GM19023 (cell line): ENCODE data around the gene TMEM40.
"Not testable (repeated sequence)": the region's sequence is repeated elsewhere in the genome, so short reads cannot be mapped to it uniquely, and the experiment has no call there.

ENCODE experiments used
- ATAC-seq: cut with Tn5 transposase; IDR thresholded peaks from one replicate; pipeline ENCODE4 v1.9.1; 2021; ENCODE audit warnings: mild to moderate bottlenecking, moderate library complexity; ENCODE audit not compliant: unreplicated experiment

Gene TMEM40

GRCh38 chr3:12722226-12722625 lies 36.8 kb downstream of the TMEM40 start:
- no peak for ATAC-seq

DNA sequence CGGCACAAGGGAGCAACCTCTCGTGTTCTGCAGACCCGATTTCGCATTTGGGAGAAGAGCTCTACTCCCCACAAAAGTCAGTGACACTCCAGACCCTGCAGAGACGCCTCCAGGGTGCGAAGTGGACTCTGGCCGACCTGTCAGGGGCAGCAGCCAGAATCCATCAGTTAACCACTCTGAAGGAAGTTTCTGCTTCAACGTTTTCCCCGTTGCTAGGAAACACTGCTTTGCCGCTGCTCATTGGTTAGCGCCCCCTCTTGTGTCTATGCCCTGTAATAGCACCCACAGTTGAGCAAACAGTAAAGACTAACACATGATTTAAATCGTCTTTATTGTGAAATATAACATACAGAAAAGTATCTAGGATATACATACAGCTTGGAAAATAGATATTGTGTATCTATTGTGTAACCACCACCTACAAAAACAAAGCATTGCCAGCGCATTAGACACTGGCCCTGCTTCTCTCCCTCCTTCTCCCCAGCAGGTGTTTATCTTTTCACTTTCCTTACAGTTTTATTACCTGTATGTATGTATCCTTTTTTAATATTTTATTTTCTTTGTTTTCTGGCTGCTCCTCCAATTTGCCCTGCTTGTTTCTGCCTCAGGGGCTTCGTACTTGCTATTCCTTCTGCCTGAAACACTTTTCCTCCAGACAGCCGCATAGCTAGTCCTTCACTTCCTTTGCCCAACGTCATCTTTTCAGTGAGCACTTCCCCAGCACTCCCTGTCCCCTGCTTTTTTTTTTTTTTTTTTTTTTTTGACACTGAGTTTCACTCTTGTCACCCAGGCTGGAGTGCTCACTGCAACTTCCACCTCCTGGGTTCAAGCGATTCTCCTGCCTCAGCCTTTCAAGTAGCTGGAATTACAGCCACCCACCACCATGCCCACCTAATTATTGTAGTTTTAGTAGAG lies 38.8 kb downstream of the TMEM40 start:
- ATAC-seq, result peak; percentile 93

DNA sequence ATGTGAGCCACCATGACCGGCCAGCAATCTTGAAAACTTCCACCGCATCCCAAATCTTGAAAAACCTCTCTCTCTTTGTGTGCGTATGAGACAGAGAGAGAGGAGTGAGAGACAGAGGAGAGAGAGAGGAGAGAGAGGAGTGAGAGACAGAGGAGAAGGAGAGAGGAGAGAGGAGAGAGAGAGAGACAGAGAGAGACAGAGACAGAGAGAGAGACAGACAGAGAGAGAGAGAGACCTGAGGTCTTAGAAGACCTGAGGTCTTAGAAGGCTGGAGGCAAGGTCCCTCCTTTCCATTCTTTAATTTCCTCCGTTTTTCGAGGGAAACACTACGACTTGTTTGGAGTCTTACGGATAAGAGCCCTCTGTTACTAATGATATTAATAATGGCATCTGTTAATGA lies 39.5 kb downstream of the TMEM40 start:
- no peak for ATAC-seq

DNA sequence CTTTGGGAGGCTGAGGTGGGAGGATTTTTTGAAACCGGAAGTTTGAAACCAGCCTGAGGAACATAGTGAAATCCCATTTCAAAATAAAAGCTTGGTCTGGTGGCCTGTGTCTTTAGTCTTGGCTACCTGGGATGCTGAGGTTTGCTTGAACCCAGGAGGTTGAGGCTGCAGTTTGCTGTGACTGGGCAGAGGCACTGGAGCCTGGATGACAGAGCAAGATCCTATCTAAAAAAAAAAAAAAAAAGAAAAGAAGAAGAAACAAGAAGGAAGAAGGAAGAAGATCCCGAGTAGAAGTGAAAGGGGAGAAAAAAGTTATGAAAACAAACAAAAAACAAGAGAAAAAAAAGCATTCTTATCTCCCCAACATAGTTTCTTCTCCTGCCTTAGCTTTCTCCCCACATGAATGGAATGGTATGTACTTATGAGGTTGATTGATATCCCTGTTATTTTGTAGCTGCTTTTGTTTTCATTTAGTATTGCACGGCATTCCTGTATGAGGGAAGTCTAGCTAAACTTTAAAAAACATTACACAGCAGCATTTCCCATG lies 42.4 kb downstream of the TMEM40 start:
- no peak for ATAC-seq

DNA sequence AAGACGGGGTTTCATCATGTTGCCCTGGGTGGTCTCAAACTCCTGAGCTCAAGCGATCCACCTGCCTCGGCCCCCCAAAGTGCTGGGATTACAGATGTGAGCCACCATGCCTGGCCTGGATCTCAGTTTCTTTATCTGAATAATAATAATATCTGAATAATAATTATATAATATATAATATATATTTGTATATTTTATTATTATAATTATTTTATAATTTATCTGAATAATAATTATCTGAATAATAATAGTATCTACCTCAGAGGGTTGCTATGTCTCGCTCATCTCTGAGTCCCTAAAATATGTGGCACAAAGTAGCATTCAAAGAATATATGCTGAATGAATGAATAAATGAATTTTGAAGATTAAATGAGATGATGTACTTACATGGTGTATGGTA lies 44.8 kb downstream of the TMEM40 start:
- ATAC-seq, result no peak

- no peak for ATAC-seq
Observed at GRCh38 chr3:12710062-12710461, 49.0 kb downstream of the TMEM40 start.

DNA sequence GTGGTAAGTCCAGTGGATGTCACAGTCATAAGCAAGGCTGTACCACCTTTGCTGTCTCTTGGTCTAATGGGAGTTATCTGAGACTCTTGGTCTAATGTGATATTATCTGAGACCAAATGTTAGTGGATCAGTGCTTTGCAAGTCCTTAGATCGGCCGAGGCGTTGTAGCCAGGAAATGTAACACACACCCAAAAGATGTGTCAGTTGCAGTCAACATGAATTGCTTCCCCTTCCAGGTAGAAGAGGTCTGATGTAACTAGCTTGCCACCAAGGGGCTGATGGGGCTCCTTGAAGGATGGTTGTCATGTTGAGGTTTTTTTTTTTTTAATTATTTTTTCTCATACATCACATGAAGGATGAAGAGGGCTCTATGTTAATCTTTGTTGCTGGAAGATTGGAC lies 49.7 kb downstream of the TMEM40 start:
- ATAC-seq, result no peak

- no peak for ATAC-seq
Observed at GRCh38 chr3:12708584-12709192, 50.4 kb downstream of the TMEM40 start.

DNA sequence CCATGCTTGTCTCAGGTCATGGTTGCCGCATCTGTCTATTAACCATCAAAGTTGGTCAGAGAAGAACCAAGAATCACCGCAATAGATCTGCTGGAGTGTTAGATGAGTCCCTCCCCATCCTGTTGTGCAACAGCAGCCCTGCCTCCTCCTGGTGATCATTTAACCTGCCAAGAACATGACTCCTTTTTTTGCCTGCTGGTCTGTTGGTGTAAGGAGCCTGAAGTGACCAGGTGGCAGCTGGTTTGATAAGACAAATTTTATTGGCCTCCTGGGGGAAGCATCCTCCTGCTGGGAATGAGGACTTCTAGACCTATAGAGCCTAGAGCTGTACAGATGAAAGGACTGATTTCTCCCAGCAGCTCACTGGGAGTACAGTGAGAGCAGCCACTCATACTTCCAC lies 51.6 kb downstream of the TMEM40 start:
- no peak for ATAC-seq

DNA sequence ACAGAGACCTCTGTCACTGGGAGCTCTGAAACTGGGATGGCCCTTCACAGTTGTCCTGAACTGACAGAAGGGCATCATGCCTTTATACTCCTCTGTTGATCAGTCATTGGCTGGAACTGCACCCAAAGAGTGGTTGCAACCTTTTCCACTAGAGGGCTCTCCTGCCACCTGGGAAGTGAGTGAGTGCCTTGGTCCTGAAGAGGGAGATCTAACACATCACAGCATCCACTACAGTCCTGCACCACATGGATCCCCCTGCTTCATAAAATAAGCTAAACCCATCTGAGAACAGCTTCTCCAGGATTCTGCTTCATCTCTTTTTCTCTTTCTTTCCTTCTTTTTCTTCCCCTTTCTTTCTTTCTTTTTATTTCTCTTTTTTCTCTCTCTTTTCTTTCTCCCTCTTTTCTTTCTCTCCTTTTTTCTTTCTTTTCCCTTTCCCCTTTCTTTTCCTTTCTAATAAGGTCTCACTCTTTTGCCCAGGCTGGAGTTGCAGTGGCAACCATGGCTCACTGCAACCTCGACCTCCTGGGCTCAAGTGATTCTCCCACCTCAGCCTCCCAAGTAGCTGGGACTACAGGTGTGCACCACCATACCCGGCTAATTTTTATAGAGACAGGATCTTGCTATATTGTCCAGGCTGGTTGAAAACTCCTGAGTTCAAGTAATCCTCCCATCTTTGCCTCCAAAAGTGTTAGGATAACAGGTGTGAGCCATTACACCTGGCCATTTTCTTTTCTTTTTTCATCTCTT lies 52.4 kb downstream of the TMEM40 start:
- peak; percentile 95 for ATAC-seq

- no peak for ATAC-seq
Observed at GRCh38 chr3:12705981-12706380, 53.1 kb downstream of the TMEM40 start.

DNA sequence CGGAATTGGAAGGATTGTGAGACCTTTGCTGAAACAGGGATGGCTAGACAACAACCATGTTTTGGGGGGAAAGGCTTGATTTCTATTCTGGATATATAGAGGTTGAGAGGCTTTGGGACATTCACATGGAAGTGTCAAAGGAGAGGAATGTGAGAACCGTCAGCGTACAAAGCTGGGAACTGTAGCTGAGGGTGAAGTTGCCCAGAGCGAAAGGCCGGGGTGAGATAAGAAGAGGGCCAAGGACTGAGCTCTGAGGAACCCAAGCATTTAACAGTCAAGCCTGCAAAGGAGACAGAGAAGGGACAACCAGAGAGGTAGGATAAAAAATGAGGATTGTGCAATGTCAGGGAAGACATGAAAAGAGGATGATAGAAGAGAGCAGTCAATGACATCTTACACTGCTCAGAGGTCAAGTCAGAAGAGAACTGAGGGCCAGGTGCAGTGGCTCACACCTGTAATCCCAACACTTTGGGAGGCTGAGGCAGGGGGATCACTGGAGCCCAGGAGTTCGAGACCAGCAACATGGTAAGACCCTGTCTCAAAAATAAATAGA lies 53.6 kb downstream of the TMEM40 start:
- ATAC-seq, result no peak

DNA sequence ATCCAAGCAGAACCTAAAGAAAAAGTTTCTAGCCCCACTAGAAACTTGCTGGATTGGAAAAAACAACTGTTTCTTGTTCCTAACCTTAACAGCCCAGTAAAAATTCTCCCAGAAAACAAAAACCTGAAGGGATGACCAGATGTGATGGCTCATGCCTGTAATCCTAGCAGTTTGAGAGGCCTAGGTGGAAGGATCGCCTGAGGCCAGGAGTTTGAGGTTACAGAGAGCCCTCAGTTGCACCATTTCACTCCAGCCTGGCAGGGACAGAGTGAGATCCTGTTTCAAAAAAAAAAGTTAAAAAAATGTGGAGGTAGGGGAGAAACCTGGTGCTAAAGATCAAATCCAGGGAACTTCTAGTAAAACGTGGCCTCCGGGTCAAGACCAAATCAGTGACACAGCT lies 56.6 kb downstream of the TMEM40 start:
- ATAC-seq, result no peak

- ATAC-seq, result not testable (repeated sequence)
Observed at GRCh38 chr3:12701601-12702000, 57.5 kb downstream of the TMEM40 start.

- ATAC-seq, result no peak
Observed at GRCh38 chr3:12700800-12701199, 58.3 kb downstream of the TMEM40 start.

GRCh38 chr3:12695916-12696315 lies 63.1 kb downstream of the TMEM40 start:
- no peak for ATAC-seq

DNA sequence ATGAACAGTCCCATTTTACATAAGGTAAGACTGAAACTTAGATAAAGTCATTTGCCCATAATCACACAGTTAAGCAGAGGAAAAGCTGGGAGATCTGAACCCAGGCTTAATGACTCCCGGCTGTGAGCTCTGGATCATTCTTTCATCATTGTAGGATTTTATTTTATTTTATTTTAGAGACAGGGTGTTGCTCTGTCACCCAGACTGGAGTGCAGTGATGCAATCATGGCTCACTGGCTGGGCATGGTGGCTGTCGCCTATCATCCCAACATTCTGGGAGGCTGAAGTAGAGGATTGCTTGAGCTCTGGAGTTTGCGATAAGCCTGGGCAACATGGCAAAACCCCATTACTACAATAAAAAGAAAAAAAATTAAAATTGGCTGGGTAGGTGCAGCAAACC lies 63.9 kb downstream of the TMEM40 start:
- ATAC-seq, result no peak

- no peak for ATAC-seq
Observed at GRCh38 chr3:12692444-12692843, 66.6 kb downstream of the TMEM40 start.

- ATAC-seq, result no peak
Observed at GRCh38 chr3:12689997-12690711, 68.9 kb downstream of the TMEM40 start.

DNA sequence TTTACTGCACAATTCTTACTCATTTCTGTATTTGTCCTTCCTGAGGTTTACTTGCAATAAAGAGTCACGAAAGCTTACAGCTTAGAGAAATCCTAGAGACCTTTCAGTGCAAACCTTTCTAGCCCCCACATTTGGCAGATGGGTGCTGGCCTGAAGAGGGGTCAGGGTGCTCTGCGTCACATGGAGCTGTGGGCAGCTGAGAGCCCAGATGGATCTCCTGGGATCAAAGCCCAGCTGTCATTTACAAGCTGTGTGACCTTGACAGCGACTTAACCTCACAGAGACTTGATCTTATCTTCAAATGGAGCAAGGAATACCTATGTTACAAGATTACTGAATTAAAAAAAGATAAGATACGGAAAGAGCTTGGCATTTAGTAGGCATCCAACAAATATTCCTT lies 71.1 kb downstream of the TMEM40 start:
- ATAC-seq, result no peak
